Liver (tissue), 3 donors: ENCODE results near the gene CUL3.

ENCODE experiments used
- CTCF ChIP-seq: fragments of 150-350 bp; IDR thresholded peaks from 2 replicates; pipeline ENCODE4 v1.5.1; 2017; ENCODE audit warnings: improper control_type of control experiment, low read depth, low read length; ENCODE audit not compliant: missing input control
- EGR1 ChIP-seq, 2 donors: IDR thresholded peaks; 2 replicates each; pipeline ENCODE4 v1.6.1; 2016 to 2018; ENCODE audit warnings: antibody characterized with exemption in 2 of 2, low read depth in 2 of 2
- donor health status: healthy.
- donor health status: healthy.

DNA sequence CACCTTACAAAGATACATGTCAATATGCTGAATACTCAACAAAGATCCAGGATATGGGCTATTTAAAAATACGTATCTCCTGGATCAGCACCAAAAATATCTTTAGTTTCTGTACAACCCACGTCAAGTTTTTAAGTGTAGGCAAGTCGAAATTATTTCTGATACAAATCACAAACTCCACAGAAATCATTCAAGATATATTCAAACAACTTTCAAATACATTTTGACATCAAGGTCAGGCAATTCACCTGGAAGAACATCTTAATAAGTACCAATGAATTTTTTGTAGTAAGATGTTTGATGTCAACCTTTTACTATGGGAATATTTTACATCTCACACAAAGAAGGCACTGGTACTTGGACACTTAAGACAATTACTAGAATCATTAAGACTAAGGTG, 86.2 kb downstream of the CUL3 start:
- TF ChIP-seq EGR1 (IDR thresholded peaks at IDR 0.05; ENCODE audit: low read depth in 2 of 2) (no peak), CTCF (no peak)
